ENCODE results near the gene RELCH. TPM values are rescaled to one million over a fixed set of nuclear protein-coding genes. Genes with fewer than 3 reads are reported as not detected.
A peak's percentile ranks its signal among the peaks of the same experiment; 100 is the strongest.

The RELCH gene
- total and polyA plus RNA-seq, 4 donors, result 11.6 to 69.2 (median 22.3) TPM

DNA sequence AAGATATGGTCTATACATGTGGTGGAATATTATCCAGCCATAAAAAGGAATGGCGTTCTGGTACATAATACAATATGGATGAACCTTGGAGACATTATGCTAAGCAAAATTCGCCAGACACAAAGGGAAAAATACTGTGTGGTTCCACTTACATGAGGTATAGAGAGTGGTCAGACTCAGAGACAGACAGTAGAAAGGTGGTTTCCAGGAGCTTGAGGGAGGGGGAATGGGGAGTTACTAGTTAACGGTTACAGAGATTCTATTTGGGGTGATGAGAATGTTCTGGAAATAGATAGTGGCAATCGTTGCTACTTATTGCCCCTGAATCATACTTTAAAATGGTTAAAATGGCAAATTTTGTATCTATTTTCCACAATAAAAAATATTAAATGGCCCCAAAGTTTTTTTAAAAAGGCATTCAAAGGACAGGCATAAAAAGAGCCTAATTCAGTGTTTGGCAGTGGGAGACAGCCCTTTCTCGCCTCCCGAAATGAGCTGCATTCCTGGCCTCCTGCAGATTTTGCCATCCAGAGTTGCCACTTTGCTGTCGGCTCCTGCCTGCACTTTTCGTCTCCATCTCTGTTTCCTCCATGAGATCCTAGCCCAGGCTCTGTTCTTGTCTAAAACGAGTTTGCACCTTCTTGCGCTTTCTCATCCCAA, 151.5 kb downstream of the RELCH start:
- DNase-seq (no peak), ATAC-seq (ENCODE audit: insufficient read depth, low FRiP score) (no peak)
- no peak overlapping the region for H3K9ac ChIP-seq (ENCODE audit: insufficient read depth in 1 of 2, low read length in 2 of 2)
- TF ChIP-seq, protein P1, sequence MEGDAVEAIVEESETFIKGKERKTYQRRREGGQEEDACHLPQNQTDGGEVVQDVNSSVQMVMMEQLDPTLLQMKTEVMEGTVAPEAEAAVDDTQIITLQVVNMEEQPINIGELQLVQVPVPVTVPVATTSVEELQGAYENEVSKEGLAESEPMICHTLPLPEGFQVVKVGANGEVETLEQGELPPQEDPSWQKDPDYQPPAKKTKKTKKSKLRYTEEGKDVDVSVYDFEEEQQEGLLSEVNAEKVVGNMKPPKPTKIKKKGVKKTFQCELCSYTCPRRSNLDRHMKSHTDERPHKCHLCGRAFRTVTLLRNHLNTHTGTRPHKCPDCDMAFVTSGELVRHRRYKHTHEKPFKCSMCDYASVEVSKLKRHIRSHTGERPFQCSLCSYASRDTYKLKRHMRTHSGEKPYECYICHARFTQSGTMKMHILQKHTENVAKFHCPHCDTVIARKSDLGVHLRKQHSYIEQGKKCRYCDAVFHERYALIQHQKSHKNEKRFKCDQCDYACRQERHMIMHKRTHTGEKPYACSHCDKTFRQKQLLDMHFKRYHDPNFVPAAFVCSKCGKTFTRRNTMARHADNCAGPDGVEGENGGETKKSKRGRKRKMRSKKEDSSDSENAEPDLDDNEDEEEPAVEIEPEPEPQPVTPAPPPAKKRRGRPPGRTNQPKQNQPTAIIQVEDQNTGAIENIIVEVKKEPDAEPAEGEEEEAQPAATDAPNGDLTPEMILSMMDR (IDR thresholded peaks at IDR 0.05; ENCODE audit: control extremely low read depth, extremely low read depth), result no peak
- H3K27me3 ChIP-seq (ENCODE audit: control insufficient read depth in 3 of 3, insufficient read depth in 3 of 3, low read length in 2 of 3), result peaks cover 0 to 18% (median 9%) of the 10 kb centered on the region in 3 donors
- H3K9me3 ChIP-seq (ENCODE audit: control insufficient read depth in 4 of 4, insufficient read depth in 3 of 4, low read length in 3 of 4), result no peaks in the 10 kb centered on the region
- no peak overlapping the region for H3K27ac ChIP-seq (ENCODE audit: low read depth in 1 of 2, low read length in 1 of 2)
- no peak overlapping the region for H3K4me3 ChIP-seq
- no peaks in the 10 kb centered on the region for H3K36me3 ChIP-seq (ENCODE audit: control insufficient read depth in 4 of 4, insufficient read depth in 4 of 4, low read length in 4 of 4)
- no peaks in the 10 kb centered on the region for H3K4me1 ChIP-seq (ENCODE audit: control insufficient read depth in 5 of 5, insufficient read depth in 5 of 5, low read length in 5 of 5)
- 79 to 85% methylated on average over 10 of the region's 10 CpGs for WGBS, 2 donors

DNA sequence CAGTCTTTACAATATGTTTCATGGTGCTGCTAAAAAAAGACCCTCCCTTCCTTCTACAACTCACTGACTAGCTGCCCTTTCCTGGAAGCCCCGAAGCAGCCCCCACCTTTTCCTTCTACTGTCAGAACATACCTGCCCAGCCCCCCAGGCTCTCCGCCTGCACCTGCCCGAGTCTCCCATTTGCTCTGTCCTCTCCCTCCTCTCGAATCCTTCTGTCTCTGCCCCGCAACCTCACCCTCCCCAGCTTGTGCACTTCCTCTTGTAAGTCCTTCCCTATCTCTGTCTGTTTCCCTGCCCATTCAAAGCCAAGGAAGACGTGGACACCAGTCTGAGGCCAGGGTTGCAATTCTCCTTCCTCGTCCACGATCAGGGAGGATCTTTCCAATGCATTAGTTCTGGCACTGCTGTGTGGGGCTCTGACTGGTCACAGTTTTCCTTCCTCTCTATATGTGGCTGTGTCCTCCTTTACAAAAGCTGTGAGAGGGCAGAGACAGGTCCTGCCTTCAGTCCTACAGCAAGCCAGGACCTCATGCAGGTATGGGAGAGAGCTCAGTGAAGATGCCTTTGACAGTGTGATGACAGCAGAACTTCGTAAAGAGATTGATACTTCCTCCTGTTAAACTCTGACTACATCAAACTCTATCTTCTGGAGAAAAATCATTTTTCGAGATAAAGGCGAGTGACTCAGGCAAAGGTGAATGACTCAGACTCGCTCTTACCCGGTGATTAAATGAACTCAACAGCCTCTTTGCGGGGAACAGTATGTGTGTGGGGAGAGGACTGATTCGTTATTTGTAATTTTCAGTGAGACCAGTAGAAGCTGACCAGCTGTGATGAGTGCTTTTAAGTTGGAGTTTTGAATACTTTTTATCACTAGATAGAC, 152.3 kb downstream of the RELCH start:
- H3K27ac ChIP-seq (ENCODE audit: low read depth in 1 of 2, low read length in 1 of 2), result no peak overlapping the region
- peak; percentile 25 for ATAC-seq (ENCODE audit: insufficient read depth, low FRiP score)

DNA sequence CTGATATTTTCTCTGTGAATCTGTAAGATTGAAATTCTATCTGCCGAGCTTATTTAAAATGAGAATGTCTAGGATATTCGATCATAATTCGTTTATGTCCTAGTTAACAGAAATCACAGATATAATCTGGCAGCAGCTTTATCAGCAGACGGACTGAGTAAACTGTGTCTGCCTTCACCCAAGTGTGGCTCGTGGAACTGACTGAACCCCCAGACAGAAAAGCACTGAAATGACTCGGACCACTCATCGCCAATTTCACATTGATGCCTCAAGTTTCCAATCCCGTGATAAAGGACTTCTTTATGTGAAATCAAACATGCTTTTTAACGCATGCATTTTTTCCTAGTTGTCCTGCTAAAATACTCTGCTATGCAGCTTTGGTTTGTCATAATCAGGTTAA, 153.9 kb downstream of the RELCH start:
- Histone ChIP-seq H3K4me1 (ENCODE audit: control insufficient read depth in 5 of 5, insufficient read depth in 5 of 5, low read length in 5 of 5) (no peaks in the 10 kb centered on the region), H3K36me3 (ENCODE audit: control insufficient read depth in 4 of 4, insufficient read depth in 4 of 4, low read length in 4 of 4) (no peaks in the 10 kb centered on the region), H3K4me3 (no peak overlapping the region), H3K9ac (ENCODE audit: insufficient read depth in 1 of 2, low read length in 2 of 2) (no peak overlapping the region), H3K27me3 (ENCODE audit: control insufficient read depth in 3 of 3, insufficient read depth in 3 of 3, low read length in 2 of 3) (peaks cover 0 to 18% (median 9%) of the 10 kb centered on the region in 3 donors), H3K9me3 (ENCODE audit: control insufficient read depth in 4 of 4, insufficient read depth in 3 of 4, low read length in 3 of 4) (no peaks in the 10 kb centered on the region), H3K27ac (ENCODE audit: low read depth in 1 of 2, low read length in 1 of 2) (no peak overlapping the region)
- 87 to 95% methylated on average over 9 of the region's 9 CpGs for WGBS, 2 donors
- DNase-seq, result no peak
- no peak for ATAC-seq (ENCODE audit: insufficient read depth, low FRiP score)
- TF ChIP-seq, protein P1 (IDR thresholded peaks at IDR 0.05; ENCODE audit: control extremely low read depth, extremely low read depth), result no peak

More for the DNA sequence above, 152.3 kb downstream of the RELCH start:
- Histone ChIP-seq H3K9ac (ENCODE audit: insufficient read depth in 1 of 2, low read length in 2 of 2) (no peak overlapping the region), H3K4me1 (ENCODE audit: control insufficient read depth in 5 of 5, insufficient read depth in 5 of 5, low read length in 5 of 5) (no peaks in the 10 kb centered on the region), H3K4me3 (no peak overlapping the region), H3K36me3 (ENCODE audit: control insufficient read depth in 4 of 4, insufficient read depth in 4 of 4, low read length in 4 of 4) (no peaks in the 10 kb centered on the region), H3K27me3 (ENCODE audit: control insufficient read depth in 3 of 3, insufficient read depth in 3 of 3, low read length in 2 of 3) (peaks cover 0 to 18% (median 9%) of the 10 kb centered on the region in 3 donors), H3K9me3 (ENCODE audit: control insufficient read depth in 4 of 4, insufficient read depth in 3 of 4, low read length in 3 of 4) (no peaks in the 10 kb centered on the region)
- 56% methylated on average over 15 of the region's 15 CpGs for WGBS, 2 donors
- TF ChIP-seq, protein P1 (IDR thresholded peaks at IDR 0.05; ENCODE audit: control extremely low read depth, extremely low read depth), result no peak
- DNase-seq, result no peak
